Heart right ventricle (tissue), 16 donors: ENCODE measurements around the gene NRXN2. TPM values are rescaled to one million over a fixed set of nuclear protein-coding genes. Genes with fewer than 3 reads are reported as not detected.

Experiments
- ATAC-seq, 8 donors: fragments of 200-7000 bp; cut with Tn5 transposase; one replicate each; pipeline ENCODE4 v1.9.1; 2020; ENCODE audit warnings: mild to moderate bottlenecking in 8 of 8, moderate library complexity in 8 of 8, moderate number of reproducible peaks in 1 of 8
- DNase-seq, 2 donors: peaks; one replicate each; pipeline ENCODE4 v3.0.0-alpha.2; 2020
- H3K27ac ChIP-seq, 10 donors: fragments of 200-600 bp; sonication (generic) in 2 of 10; one replicate each; pipeline versions ENCODE4 v1.5.0 to v1.8.0; 2020 to 2022; ENCODE audit warnings: mild to moderate bottlenecking in 3 of 10
- H3K27me3 ChIP-seq, 7 donors: fragments of 200-600 bp; one replicate each; pipeline ENCODE4 v1.8.0; 2021 to 2022; ENCODE audit warnings: mild to moderate bottlenecking in 2 of 7
- H3K36me3 ChIP-seq, 9 donors: fragments of 200-600 bp; sonication (generic) in 1 of 9; one replicate each; pipeline versions ENCODE4 v1.5.0 to v1.8.0; 2020 to 2022; ENCODE audit warnings: mild to moderate bottlenecking in 2 of 9
- H3K4me1 ChIP-seq, 9 donors: fragments of 200-600 bp; sonication (generic) in 1 of 9; one replicate each; pipeline versions ENCODE4 v1.5.0 to v1.8.0; 2020 to 2022; ENCODE audit warnings: mild to moderate bottlenecking in 4 of 9
- H3K4me3 ChIP-seq, 10 donors: fragments of 200-600 bp; sonication (generic) in 2 of 10; one replicate each; pipeline versions ENCODE4 v1.5.0 to v1.8.0; 2020 to 2022; ENCODE audit warnings: mild to moderate bottlenecking in 7 of 10, moderate library complexity in 2 of 10
- H3K9me3 ChIP-seq, 11 donors: fragments of 200-600 bp in 10 of 11; sonication (generic) in 2 of 11; one replicate each; pipeline versions ENCODE4 v1.5.0 to v1.8.0; 2013 to 2022; ENCODE audit warnings: mild to moderate bottlenecking in 2 of 11, control low read depth in 1 of 11, moderate library complexity in 1 of 11
- CTCF ChIP-seq, 9 donors: fragments of 200-600 bp; sonication (generic) in 2 of 9; IDR thresholded peaks; one replicate each; pipeline versions ENCODE4 v1.5.0 to v1.8.0; 2021 to 2022; ENCODE audit warnings: antibody characterized with exemption in 9 of 9, mild to moderate bottlenecking in 5 of 9, moderate library complexity in 1 of 9
- WGBS, 2 donors: extraction: QIAGEN DNeasy Blood & Tissue Kit; methylation state at CpG; one replicate each; pipeline ENCODE4 v1.1.7; 2013; ENCODE audit warnings: inconsistent platforms in 1 of 2; 5-methylcytosine and 5-hydroxymethylcytosine counted together
- intact Hi-C, 10 donors: fragments of 100-400 bp; cut with DNase I; formaldehyde crosslinking; loops; one replicate each; pipeline versions ENCODE4 v1.11.1 to v1.14.2; 2022
- polyA plus RNA-seq, 2 donors: library from polyadenylated mRNA; stranded (reverse); fragments of 200-250 nt; gene quantifications; one replicate each; pipeline ENCODE4 v1.2.3, GENCODE V29; 2013
- total RNA-seq, 10 donors: library from RNA; stranded (reverse); fragmentation: NEBNext Ultra II Directional in 3 of 10; extraction: Animal tissue kit (Norgen Biotek cat#: 25700) in 3 of 10; gene quantifications; one replicate each; pipeline versions ENCODE4 v1.2.1 to v1.2.4, GENCODE V29; 2021 to 2023
- donor health status: Arrhythmogenic right ventricular cardiomyopathy.
- donor health status: ischemic (EF 13 %, LVEDD 7.1; RV severe dilation, severe dysfunction).
- donor health status: healthy with polysubstance abuse.
- donor health status: DM: no; HTN: yes; CAD: no.
- donor health status: DM: no; HTN: no; CAD: no.
- donor health status: ischemic (EF 25% LVEDD 6.9; RV normal size, moderate dysfunction).
- donor health status: ischemic (EF 25% LVEDD 5.7; RV mildly dilated, moderate dysfunction).
- donor health status: healthy.
- donor health status: DM: yes; HTN: yes; CAD: no.
- donor health status: Ischemic cardiomyopathy.
- donor health status: ischemic (EF 35%, LVEDD 5.7; RV mildly dilated, moderate dysfunction).
- donor health status: nonischemic (EF 11% LVEDD 7.7; RV severe dilation, severe dysfunction).
- donor health status: DM: yes; HTN: yes; CAD: no.
- donor health status: PGD.
- donor health status: ischemic (EF 29% LVEDD 5.4; RV normal size, mild dysfunction).
- donor health status: nonischemic (EF 23%, LVEDD 6.1; RV moderate dilation, normal function).

The NRXN2 gene
- total and polyA plus RNA-seq, 12 donors, result 0.45 to 5.5 (median 1.4) TPM

DNA sequence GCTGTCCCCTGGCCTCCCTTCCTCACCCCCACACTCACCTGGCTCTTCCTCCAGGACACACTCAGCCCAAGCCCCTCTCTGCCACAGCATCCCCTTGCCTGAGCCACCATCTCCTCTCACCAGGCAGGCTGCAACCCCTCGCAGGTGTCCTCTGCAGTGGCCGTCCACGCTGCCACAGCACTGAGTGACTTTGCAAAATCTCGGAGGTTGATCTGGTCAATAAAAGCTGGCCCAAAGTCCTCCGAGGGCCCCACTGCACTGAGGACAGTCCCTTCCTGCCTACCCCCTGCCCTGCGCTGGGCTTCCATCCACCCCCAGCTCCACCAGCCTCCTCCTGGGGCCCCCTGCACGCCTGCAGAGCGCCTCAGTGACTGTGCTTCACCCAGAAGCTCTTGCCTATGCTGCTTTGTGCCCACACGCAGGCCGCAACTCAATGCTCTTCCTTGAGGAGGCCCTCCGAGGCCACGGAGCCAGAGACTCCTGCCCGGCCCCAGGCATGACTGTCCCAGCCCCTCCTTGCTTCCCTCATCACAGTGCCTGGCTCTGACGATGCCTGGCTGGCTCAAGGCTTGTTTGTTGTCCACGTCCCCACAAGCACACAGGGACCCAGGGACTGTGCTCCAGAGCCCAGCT lies 162.7 kb downstream of the NRXN2 start:
- 62 to 68% methylated on average over 15 of the region's 15 CpGs for WGBS, 2 donors
- Histone ChIP-seq H3K9me3 (no peaks in the 10 kb centered on the region), H3K36me3 (no peaks in the 10 kb centered on the region), H3K4me3 (no peak overlapping the region), H3K27me3 (peaks cover 0 to 21% (median 4%) of the 10 kb centered on the region in 7 donors), H3K27ac (no peak overlapping the region), H3K4me1 (peaks cover 0 to 5% (median 2%) of the 10 kb centered on the region in 9 donors)
- TF ChIP-seq CTCF (IDR thresholded peaks at IDR 0.05), result no peak
- intact Hi-C loops, result loop anchor here in 1 of 10 donors (10.0 kb wide), 1 partner anchor 75 kb away; no protein-coding TSS in a partner anchor
- DNase-seq, result no peak
- no peak for ATAC-seq

DNA sequence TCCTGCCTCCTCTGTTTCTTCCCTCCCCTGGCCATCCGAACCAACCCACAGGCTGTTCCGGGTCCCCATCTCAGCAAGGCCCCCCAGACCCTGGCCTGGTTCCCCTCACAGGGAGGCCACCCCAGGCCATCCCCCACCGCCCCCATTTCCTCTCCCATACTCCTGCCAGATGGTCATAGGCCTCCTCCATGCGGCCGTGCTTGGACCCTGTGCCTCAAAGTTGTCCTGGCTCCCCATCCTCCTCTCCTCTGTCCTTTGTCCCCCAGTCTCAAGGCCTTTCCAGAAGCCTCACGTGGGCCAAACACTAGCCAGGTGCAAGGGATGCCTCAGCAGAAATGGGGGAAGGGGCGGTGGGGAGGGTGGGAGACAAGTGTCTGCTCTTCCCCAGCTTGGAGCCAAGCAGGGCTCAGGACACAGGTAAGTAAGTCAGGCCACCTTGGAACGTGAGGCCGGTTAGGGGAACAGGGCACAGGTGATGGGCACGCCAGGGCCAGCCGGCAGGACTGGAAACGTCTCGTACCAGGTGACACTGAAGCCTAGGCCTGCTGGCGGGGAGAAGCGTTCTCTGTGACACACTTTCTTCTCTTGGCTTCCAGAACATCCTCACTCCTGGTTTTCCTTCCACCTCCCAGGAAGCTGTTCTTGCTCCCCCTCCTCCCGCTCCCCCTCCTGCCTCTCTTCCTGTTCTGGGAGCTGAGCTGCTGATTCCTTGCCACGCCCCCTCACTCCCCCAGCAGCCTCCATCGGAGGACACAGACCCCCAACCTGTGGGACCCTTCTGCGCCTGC lies 163.5 kb downstream of the NRXN2 start:
- WGBS, 2 donors, result 64 to 69% methylated on average over 19 of the region's 19 CpGs
- H3K9me3 ChIP-seq, result no peaks in the 10 kb centered on the region
- peaks cover 0 to 21% (median 4%) of the 10 kb centered on the region in 7 donors for H3K27me3 ChIP-seq
- ATAC-seq, result no peak
- TF ChIP-seq CTCF (IDR thresholded peaks at IDR 0.05), result no peak
- H3K4me3 ChIP-seq, result no peak overlapping the region
- DNase-seq, result no peak
- H3K4me1 ChIP-seq, result peaks cover 0 to 12% (median 9%) of the 10 kb centered on the region in 9 donors
- intact Hi-C loops, result loop anchor here in 1 of 10 donors (10.0 kb wide), 1 partner anchor 75 kb away; no protein-coding TSS in a partner anchor
- H3K27ac ChIP-seq, result no peak overlapping the region
- no peaks in the 10 kb centered on the region for H3K36me3 ChIP-seq

- ATAC-seq, result no peak
These were observed 164.1 kb downstream of the NRXN2 start for GRCh38 chr11:64558869-64559268.

More at GRCh38 chr11:64558869-64559268, 164.1 kb downstream of the NRXN2 start:
- Histone ChIP-seq H3K4me1 (peaks cover 4 to 19% (median 16%) of the 10 kb centered on the region in 9 donors), H3K9me3 (no peaks in the 10 kb centered on the region), H3K36me3 (no peaks in the 10 kb centered on the region), H3K4me3 (no peak overlapping the region), H3K27ac (no peak overlapping the region), H3K27me3 (peaks cover 0 to 21% (median 4%) of the 10 kb centered on the region in 7 donors)
- no peak for TF ChIP-seq CTCF (IDR thresholded peaks at IDR 0.05)
- no peak for DNase-seq
- intact Hi-C loops, result no loop called here
- 86 to 92% methylated on average over 9 of the region's 9 CpGs for WGBS, 2 donors
